Non-pigmented ciliary epithelial cell (primary cell): ENCODE measurements around the gene C3orf85.
A peak's percentile ranks its signal among the peaks of the same experiment; 100 is the strongest.
"Not testable (repeated sequence)": the region's sequence is repeated elsewhere in the genome, so short reads cannot be mapped to it uniquely, and the experiment has no call there.

Source experiments
- DNase-seq: peaks from one replicate; pipeline ENCODE4 v3.0.0-alpha.2; 2010; ENCODE audit warnings: low read depth

Gene C3orf85, protein sequence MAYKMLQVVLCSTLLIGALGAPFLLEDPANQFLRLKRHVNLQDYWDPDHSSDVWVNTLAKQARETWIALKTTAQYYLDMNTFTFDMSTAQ

DNA sequence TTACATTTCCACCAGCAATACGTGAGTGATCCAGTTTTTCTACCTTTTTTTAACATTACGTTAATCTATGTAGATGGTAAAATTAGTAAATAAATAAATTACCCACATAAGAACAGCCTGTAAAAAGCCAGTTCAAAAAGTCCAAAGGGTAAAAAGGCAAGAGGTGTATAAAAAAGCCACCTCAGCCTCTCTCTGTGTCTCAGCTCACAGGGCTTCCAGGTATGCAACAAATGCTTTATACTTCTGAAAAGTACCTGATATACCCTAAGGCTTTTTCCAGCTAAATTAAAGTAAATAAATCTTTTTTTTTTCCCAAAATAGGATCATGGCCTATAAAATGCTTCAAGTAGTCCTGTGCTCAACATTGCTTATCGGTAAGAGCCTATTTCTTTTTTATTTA lies at the start of gene C3orf85:
Gene C3orf85, plus strand, starts transcription at position 197 of the 400 bp plus-strand sequence. Its CDS starts 129 bp downstream, at position 326.
- no peak for DNase-seq

DNA sequence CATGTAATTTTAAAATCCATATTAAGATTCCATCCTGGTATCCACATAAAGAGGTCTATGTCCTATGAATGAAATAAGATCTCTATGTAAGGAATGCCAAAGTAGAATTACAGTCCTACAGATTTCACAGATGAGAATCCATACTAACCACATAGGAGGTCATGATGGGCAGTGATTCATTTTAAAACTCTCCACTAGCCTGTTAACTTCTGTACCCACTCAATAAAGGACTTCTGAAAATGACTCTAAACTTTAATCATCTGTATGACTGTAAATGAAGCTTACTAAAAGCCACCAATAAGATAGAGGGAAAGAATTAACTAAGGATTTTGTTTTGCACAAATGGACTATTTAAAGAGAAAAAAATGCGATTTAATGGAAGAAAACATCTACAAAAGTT lies 47.3 kb upstream of the C3orf85 start:
- no peak for DNase-seq

DNA sequence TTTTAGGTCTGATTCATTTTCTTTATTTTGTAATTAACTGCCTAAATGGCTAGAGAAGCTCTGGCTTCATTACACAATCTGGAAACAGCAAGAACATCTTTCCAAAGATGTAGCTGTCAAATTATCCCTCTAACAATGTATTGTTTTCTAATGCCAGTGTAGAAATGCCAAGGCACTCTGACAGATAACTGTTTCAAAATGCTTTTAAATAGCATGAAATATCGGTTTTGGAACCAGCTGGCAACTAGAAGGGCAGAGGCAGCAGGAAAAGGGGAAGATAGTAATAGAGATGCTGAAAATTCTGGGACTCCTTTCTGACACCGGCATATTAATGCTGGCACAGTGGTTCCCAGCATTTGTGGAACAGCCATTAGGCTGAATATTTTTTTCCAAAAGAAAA lies 44.7 kb upstream of the C3orf85 start:
- no peak for DNase-seq

DNA sequence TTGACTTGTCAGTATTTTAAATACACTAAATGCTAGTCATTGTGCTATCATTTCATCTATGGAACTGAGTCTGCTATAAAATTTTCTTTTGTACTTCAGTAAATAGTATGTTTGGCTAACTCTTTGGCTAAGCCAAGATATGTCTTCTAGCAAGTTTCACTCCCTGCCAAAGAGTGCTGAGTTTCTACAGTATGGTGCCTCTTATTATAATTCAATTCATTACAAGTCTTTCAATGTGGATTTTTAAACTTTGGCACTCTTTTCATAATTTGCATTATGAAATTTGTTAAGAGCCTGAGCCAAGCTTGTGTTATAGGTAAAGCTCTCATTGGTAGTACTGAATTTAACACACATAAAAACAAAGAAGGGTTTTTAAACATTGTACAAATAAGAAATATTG lies 43.0 kb upstream of the C3orf85 start:
- no peak for DNase-seq

DNA sequence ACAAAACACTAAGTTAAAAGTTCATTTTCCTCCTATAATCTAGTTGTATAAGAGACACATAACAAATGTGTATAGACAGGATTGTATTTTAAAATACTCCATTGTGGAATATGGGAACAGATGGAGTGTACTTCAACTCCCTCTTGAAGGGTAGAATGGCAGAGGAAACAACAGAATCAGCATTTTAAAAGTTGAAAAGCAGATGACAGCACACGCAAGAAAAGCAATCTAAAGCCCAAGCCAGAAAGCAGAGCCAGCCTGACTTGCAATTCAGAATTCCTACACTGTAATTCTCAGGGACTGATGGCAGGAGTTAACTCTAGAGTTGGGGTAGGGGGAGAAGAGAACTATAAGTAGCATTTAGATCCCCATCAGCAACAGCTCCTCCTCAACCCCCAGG lies 41.4 kb upstream of the C3orf85 start:
- no peak for DNase-seq

DNA sequence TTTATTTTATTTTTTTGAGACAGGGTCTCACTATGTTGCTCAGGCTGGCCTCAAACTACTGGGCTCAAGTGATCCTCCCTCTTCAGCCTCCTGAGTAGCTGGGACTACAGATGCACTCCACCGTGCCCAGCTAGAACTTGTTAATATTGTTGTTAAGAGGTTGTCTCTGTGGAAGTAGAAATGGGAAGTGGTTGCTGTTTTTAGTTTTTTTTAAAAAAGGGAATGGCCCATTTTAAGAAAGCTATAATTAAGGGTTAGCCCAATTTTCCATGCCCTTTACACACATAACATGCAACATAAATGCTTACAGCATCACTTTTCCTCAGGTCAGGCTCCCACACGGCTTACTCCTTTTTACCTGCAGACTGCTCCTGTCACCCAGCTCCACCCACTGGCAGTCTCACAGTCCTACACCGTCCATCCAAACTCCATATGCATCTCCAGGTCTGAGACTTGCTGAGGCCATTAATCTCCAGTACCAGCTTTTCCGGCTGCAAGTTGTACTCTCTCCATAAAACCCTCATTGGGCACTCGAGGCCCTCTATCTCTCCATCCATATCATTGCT lies 38.4 kb upstream of the C3orf85 start:
- DNase-seq, result no peak

DNA sequence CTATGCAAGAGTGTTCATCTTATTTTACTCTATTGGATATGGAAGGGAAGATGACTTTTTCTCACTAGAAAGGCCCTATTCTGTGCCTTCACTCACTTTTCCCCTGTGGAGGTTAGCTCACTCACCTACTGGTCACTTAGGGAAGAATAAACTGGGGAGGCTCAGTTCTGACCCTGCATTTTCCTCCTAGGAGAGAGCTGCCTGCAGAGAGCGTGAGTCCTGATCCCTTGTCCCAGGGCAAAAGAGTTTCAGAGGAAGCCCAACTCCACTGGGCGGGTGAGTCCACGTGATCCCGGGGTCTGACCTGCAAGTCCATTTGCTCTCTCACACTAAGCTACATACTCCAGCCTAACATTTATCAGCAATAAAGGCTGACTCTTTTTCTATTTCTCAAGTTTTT lies 26.9 kb upstream of the C3orf85 start:
- DNase-seq, result no peak

DNA sequence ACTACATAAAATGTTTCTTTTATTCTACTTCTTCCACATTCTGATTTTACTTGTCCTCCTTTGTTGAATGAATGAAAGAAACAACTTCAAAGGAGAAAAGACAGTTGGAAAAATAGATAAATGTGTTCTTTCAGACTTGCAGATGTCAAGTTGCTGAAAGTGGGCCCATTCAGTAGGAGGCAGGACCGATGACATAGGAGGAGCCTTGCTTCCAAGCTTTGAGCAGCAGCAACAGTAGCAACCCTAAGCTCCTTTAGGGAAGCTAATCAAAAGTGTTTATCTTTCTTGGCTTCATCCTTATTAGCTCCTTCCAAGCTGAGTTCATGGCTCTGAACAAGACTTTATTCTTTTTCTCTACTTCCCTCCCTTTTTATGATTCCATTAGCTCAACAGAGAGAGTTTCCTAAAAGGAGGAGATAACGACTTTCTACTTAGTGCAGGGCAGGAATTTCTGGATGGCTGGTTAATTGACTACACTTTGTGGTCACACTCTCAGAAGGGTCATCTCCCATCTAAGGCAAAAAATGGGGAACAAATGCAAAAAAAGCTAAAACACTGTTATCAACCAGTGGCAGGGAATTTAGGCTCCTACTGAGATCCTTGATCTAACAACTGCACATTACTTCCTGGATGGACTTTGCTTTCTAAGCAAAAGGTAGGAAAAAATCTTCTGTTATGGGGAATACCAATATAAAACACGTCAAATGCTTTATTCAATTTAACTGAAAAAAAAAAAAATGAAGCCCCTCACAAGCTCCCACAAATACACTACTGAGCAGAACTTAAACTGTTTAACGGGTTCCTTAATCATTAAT lies 23.4 kb upstream of the C3orf85 start:
- DNase-seq, result no peak

DNA sequence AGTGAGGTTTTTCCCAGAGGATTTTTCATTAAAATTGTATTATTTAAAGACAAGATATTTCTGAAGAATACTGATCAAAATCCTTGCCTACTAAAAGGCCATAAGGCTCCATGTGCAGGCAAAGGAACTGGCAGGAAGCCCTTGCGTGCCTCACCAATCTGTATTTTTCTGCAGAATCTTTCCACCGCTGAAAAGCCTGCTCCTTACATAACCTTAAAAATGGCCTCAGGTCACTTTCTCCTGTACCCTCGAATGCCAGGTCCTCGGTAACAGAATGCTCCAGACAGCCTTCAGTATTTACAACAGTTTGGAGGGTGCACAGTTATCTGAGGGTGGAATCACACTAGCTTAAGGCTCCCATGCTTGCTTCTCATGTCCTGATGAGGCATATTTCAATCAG lies 21.8 kb upstream of the C3orf85 start:
- DNase-seq, result no peak

DNA sequence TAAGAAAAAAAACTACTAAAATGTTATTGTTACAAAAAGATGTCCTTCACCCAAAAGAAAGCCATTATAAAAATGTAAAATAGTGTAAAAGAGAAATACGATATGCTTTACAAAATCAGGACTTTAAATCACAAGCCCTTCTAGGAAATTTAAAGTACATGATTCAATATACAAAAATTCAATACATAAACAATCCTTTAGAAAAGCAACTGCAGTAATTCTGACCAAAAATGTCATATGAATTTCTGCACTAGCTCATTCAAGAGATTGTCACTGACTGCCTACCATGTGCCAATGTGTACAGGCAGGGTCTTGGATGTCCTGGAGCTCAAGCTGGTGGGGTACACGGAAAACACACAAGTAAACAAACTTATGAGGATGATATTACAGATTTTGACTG lies 21.1 kb upstream of the C3orf85 start:
- DNase-seq, result no peak

DNA sequence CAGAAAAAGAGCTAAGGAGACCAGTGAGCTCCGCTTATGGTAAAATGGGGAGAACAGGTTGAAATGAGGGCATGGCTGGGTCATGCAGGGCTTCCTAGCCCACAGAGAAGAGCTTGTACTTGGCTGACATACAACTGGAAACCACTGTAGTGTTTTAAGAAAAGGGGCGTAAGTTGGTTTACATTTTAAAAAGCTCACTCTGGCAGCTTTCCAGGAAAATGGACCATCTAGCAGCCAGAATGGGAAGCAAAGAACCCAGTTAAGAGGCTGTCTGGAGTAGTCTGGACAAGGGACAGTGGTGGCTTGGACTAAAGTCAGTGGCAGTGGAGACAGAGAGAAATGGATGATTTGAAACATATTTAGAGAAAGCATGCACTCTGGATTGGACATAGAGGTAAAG lies 20.5 kb upstream of the C3orf85 start:
- no peak for DNase-seq

DNA sequence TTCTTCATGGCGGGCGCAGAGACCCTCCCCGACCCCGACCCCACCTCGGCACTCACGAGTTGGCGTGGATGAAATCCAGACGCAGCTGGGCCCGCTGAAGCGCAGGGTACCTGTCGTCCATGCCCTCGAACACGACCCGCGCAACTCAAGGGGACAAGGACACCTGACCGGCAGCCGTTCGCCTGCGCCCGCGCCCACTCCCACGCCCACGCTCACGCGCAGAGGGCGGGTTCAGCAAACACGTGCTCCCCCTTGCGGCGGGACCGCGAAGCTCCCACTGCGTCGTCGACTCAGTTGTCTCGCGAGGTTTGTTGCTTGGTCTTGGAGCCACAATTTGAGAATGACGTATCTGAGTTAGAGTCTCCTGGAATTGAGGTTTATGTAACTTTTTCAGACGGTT lies 18.6 kb upstream of the C3orf85 start, which contains the start of gene MORC1:
Gene MORC1, minus strand, starts transcription at position 196 of the 400 bp plus-strand sequence. Its CDS starts 75 bp downstream, at position 121.
- DNase-seq, result no peak

DNA sequence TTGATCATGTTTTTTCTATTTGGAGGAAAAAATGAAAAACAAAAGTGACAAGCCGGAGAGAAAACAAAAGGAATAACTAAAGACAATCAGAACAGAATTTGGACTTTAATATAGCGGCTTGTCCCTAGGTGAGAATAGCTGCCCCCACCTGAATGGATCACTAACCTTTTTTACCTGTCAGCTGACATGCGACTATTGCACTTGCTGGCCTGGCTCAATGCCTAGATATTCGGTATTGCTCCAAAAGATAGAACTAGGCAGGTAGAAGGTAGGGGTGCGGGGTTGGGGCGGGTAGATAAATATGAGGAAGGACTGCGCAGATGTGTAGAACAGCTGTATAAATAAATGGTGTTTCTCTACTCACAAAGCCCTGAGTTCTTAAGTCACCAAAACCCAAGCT lies 17.9 kb upstream of the C3orf85 start:
- no peak for DNase-seq

DNA sequence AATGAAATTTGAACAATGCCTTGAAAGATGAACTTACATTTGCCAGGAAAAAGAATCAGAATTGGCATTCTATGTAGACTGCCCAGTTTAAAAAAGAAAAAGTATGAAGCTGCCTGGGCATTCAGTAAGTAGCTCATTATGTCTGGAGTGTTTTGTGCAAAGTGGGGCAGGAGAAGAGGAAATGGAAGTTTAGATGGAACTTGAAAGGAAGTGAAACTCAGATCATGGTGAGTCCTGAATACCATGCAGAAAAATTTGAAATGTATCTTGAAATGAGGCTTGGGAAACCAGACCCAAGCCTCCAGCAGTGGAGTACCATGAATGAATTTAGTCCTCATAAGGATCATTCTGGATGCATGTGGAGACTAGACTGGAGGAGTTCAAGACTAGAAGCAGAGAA lies 13.8 kb upstream of the C3orf85 start:
- DNase-seq, result no peak

DNA sequence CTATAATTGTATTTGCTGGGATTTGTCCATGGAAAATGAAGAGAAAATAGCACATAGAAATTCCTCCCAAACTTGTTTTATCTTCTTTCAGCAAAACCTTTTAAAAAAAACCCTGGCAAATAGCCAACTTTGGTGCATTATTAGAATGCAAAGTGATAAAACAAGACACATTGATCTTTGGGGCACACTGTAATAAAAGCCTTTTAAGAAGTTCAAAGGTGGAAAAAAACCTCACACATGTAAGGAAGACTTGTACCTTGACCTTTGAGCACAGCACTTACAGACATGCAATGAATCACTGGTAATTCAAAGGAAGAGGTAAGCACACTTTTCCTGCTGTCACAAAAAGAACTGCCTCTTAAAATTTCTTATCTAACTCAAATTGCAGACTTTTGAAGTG lies 10.6 kb upstream of the C3orf85 start:
- DNase-seq, result no peak

DNA sequence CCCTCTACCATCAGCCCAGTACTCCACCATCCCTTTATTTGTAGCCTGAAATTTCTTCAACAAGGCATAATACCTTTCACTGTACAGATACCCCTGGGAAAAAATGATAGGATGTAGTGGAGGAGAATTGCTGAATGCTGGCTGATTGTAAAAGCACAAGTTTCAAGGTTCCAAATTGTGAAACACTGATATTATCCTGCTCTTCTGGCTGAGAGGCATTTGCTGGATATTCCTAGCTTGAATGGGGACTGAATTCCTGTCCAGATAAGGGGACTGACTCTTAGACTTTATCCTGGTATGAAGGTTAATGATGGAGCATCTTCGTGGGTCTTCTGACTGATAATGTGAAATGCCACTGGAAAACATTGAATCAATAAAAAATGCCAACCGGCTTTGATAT lies 9.0 kb upstream of the C3orf85 start:
- DNase-seq, result no peak

DNA sequence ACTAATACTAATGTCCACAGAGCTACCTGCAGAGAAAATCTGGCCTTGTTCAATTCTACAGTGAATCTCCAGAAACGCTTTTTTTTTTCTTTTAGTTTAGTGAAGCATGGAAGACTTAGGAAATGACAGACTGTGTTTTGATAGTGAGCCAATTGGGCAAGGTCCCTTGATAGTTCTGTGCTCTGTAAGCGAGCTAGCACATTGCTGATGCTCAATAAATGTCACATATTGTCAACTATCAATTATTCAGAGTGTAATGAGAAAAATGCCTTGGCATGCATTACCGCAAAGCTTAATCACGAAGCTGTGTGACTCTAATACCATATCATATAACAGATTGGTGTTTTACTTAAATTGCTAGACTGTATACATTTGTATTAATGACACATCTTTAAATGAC lies 5.2 kb upstream of the C3orf85 start:
- DNase-seq, result no peak

DNA sequence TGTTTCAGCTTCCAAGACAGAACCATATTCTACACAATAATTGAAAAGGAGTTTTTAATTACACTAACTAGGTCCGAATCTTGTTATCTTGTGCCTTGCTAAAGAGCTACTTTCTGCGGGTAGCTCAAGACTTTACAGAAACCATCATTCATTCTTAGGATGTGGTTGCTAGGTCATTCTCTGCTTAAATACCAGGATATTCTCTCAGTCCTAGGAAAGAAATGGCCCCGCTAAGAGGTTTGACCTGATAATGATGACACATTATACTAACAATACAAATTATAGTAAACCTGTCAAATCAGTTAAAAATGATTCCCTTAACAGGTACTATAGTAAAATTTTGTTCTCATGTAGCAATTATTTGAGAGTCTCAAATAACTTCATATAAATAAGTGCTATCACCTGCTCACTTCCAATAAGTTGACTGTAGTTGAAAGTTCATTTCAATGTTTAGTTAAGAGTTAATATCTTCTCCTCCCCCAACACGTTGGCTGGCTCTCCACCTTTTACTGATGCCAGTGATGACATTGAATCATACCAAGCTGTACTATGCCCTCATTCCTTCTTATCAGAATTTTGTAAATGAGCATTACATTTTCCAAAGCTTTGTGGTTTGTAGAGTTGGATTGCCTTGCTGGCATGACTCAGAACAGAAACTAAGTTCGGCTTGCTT lies 3.6 kb upstream of the C3orf85 start:
- peak; percentile 55 for DNase-seq

DNA sequence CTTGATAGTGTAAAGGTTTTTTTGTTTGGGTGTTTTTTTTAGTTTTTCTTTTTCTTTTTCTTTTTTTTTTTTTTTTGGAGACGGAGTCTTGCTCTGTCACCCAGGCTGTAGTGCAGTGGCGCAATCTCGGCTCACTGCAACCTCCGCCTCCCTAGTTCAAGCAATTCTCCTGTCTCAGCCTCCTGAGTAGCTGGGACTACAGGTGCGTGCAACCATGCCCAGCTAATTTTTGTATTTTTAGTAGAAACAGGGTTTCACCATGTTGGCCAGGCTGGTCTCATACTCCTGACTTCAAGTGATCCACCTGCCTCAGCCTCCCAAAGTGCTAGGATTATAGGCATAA lies 3.1 kb upstream of the C3orf85 start:
- not testable (repeated sequence) for DNase-seq

DNA sequence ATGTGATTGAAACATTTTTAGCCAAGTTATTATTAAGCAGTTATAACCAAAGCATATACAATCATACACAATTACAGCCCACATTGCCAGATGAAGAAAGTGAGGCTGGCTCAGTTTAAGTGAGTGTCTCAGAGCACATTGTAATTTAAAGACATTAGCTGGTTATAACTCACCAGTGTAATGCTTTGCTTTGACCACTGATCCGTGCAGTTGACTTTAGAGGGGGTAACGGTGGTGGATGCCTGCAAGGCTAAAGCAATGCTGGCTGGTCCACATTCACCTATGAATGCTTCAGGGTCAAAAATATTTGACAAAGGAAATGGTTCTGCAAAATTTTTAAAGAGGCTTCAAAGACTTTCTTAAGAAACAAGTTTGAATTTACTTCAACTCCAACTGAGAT lies 1.2 kb downstream of the C3orf85 start:
- no peak for DNase-seq

DNA sequence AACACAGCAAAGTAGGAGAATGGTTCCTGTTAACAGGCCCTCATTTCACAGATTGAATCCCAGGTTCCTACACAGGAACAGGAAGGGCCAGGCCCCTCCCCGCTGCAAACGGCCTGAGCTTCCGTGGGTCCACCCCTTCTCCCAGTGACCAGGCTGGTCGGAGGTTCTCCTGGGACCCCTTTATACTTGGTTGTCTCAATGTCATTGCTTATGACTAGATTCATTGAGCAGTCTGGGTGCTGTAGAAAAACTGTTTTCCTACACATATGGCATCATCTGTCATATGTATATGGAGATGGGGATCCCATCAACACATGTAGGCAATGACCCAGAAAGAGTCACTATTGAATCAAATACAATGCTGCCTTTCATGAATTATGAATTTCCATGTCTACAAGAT lies 3.8 kb downstream of the C3orf85 start:
- DNase-seq, result no peak

DNA sequence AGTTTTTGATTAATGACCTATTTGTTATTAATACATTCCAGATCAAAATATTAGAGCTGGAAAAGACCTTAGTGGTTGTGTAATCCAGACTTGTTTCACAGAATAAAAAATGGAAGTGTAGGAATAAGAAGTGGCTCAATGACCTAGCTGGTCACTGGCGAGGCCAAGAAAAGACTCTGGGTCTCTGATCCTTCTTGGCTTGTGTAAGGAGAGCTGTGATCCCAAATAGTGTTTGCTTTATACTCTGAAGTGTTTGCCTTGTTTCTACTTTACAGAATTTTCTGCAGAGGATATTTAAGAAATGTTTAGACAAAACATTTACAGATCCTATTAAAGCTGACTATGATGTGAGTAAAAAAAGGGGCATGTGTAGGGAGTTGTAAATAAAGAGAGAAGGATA lies 7.1 kb downstream of the C3orf85 start:
- no peak for DNase-seq

DNA sequence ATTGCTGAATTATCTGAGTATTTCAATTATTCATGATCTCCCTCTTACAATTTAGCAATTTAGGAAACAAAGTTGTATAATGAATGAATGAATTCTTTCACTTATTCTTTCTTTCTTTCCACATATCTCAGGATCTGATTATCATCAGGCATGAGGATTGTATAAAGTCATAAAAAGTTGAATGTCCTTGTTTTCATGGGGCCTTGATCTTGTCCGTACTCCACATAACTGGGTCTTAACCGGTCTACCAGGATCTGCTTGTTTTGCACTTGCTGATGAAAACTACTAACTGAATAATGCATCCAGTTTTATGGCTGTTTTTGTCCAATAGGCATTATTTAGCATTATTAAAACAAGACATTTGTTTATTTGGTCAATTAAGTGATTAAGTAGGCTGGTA lies 12.6 kb downstream of the C3orf85 start:
- DNase-seq, result no peak
